ENCODE results near the gene ADGRF5.

ADGRF5 gene

DNA sequence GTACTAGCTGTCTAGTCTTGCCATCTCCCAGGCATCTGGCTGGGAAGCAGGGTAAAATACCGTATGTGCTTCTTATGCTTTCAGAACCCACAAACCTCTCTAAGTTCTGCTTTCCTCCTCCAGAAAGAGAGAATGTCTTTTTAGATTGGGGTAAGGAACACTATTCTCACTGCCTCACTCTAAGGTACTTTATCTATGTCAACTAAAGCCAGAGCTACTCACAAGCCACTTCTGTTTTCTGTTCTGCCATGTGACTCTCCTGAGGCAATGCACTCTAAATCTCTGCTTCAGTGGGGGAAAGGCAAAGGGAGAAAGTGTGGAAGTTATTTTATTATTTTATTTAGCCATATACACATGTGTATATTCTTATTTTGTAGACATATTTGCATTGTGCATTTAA is 112.9 kb downstream of the ADGRF5 start:
- no peak for DNase-seq
